NCI-H128 (cell line): ENCODE data around the gene SLC26A11.
"Not testable (repeated sequence)": the region's sequence is repeated elsewhere in the genome, so short reads cannot be mapped to it uniquely, and the experiment has no call there.

Source experiments
- DNase-seq: peaks from one replicate; lab custom pipeline; 2025; ENCODE audit not compliant: unreplicated experiment; lab: John Stamatoyannopoulos, UW

The SLC26A11 gene

GRCh38 chr17:80299350-80300100 lies 79.3 kb downstream of the SLC26A11 start:
- not testable (repeated sequence) for DNase-seq

DNA sequence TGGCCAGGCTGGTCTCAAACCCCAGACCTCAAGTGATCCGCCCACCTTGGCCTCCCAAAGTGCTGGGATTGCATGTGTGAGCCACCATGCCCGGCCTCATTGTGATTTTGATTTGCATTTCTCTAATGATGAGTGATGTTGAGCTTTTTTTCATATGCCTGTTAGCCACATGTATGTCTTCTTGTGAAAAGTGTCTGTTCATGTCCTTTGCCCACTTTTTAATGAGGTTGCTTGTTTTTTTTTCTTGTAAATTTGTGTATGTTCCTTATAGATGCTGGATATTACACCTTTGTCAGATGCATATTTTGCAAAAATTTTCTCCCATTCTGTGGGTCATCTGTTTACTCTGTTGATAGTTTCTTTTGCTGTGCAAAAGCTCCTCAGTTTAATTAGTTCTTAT lies 80.5 kb downstream of the SLC26A11 start:
- DNase-seq: not testable (repeated sequence)
